HG03025 (cell line): ENCODE results near the gene SKP2.
A peak's percentile ranks its signal among the peaks of the same experiment; 100 is the strongest.
"Not testable (repeated sequence)": the region's sequence is repeated elsewhere in the genome, so short reads cannot be mapped to it uniquely, and the experiment has no call there.

Experiments used
- ATAC-seq: cut with Tn5 transposase; IDR thresholded peaks from one replicate; pipeline ENCODE4 v1.9.1; 2021; ENCODE audit warnings: mild to moderate bottlenecking, moderate library complexity; ENCODE audit not compliant: unreplicated experiment, low FRiP score

Gene SKP2

GRCh38 chr5:36156121-36156601 lies 4.2 kb downstream of the SKP2 start:
- no peak for ATAC-seq

- ATAC-seq = no peak
These were observed 4.7 kb downstream of the SKP2 start for GRCh38 chr5:36156619-36157018.

GRCh38 chr5:36158144-36158543 lies 6.2 kb downstream of the SKP2 start:
- no peak for ATAC-seq

GRCh38 chr5:36160617-36161016 lies 8.7 kb downstream of the SKP2 start:
- ATAC-seq = no peak

- ATAC-seq = no peak
These were observed 9.4 kb downstream of the SKP2 start for GRCh38 chr5:36161361-36161760.

GRCh38 chr5:36162810-36163486 lies 11.0 kb downstream of the SKP2 start:
- ATAC-seq = no peak

GRCh38 chr5:36164461-36164860 lies 12.6 kb downstream of the SKP2 start:
- ATAC-seq = no peak

- no peak for ATAC-seq
These were observed 16.8 kb downstream of the SKP2 start for GRCh38 chr5:36168737-36169136.

- no peak for ATAC-seq
These were observed 19.0 kb downstream of the SKP2 start for GRCh38 chr5:36170832-36171424.

GRCh38 chr5:36172599-36172998 lies 20.7 kb downstream of the SKP2 start:
- no peak for ATAC-seq

GRCh38 chr5:36173426-36173825 lies 21.5 kb downstream of the SKP2 start:
- ATAC-seq = no peak

- ATAC-seq = no peak
These were observed 22.2 kb downstream of the SKP2 start for GRCh38 chr5:36174119-36174518.

GRCh38 chr5:36175043-36175442 lies 23.1 kb downstream of the SKP2 start:
- no peak for ATAC-seq

- peak; percentile 96 for ATAC-seq
These were observed 25.2 kb downstream of the SKP2 start for GRCh38 chr5:36177154-36177553.

GRCh38 chr5:36177715-36178523 lies 26.0 kb downstream of the SKP2 start:
- ATAC-seq = no peak

GRCh38 chr5:36178524-36178890 lies 26.6 kb downstream of the SKP2 start:
- no peak for ATAC-seq

- ATAC-seq = no peak
These were observed 28.0 kb downstream of the SKP2 start for GRCh38 chr5:36179950-36180349.

GRCh38 chr5:36180556-36181350 lies 28.8 kb downstream of the SKP2 start:
- ATAC-seq = no peak

GRCh38 chr5:36181774-36182173 lies 29.9 kb downstream of the SKP2 start:
- no peak for ATAC-seq

GRCh38 chr5:36184408-36184807 lies 32.5 kb downstream of the SKP2 start:
- not testable (repeated sequence) for ATAC-seq

GRCh38 chr5:36193746-36194145 lies 41.8 kb downstream of the SKP2 start:
- no peak for ATAC-seq
